ENCODE results near the gene FRMPD1. TPM values are rescaled to one million over a fixed set of nuclear protein-coding genes. Genes with fewer than 3 reads are reported as not detected.

The FRMPD1 gene
- total RNA-seq, 1 experiment from 2014 or later: 0.26 TPM

- no peak for ATAC-seq
- H3K4me1 Mint-ChIP-seq: no peaks in the 10 kb centered on the region
- no peaks in the 10 kb centered on the region for H3K9me3 Mint-ChIP-seq
- H3K27ac Mint-ChIP-seq: no peak overlapping the region
- TF ChIP-seq ZNF121 (CRISPR knock-in tag; IDR thresholded peaks at IDR 0.05) (no peak), E2F4 (CRISPR knock-in tag; IDR thresholded peaks at IDR 0.05; ENCODE audit: borderline replicate concordance, low read depth) (no peak), HMGXB4 (CRISPR knock-in tag; IDR thresholded peaks at IDR 0.05) (no peak), ZNF263 (CRISPR knock-in tag; IDR thresholded peaks at IDR 0.05; ENCODE audit: low read depth) (no peak), ELF4 (CRISPR knock-in tag; IDR thresholded peaks at IDR 0.05; ENCODE audit: low read depth) (no peak), KAT7 (CRISPR knock-in tag; IDR thresholded peaks at IDR 0.05; ENCODE audit: borderline replicate concordance) (no peak), PRRX2 (CRISPR knock-in tag; IDR thresholded peaks at IDR 0.05) (no peak), E2F5 (CRISPR knock-in tag; IDR thresholded peaks at IDR 0.05) (no peak), ZNF138 (CRISPR knock-in tag; conservative IDR thresholded peaks at IDR 0.05) (no peak), ZNF671 (CRISPR knock-in tag; IDR thresholded peaks at IDR 0.05) (no peak), TCF7 (CRISPR knock-in tag; IDR thresholded peaks at IDR 0.05; ENCODE audit: low read depth) (no peak), GABPB1 (CRISPR knock-in tag; IDR thresholded peaks at IDR 0.05) (no peak), ZNF416 (CRISPR knock-in tag; IDR thresholded peaks at IDR 0.05) (no peak), ZNF317 (CRISPR knock-in tag; IDR thresholded peaks at IDR 0.05; ENCODE audit: borderline replicate concordance, low read depth) (no peak), ATF6 (CRISPR knock-in tag; IDR thresholded peaks at IDR 0.05) (no peak), PREB (CRISPR knock-in tag; IDR thresholded peaks at IDR 0.05; ENCODE audit: borderline replicate concordance) (no peak)
- TF ChIP-seq, protein P1, sequence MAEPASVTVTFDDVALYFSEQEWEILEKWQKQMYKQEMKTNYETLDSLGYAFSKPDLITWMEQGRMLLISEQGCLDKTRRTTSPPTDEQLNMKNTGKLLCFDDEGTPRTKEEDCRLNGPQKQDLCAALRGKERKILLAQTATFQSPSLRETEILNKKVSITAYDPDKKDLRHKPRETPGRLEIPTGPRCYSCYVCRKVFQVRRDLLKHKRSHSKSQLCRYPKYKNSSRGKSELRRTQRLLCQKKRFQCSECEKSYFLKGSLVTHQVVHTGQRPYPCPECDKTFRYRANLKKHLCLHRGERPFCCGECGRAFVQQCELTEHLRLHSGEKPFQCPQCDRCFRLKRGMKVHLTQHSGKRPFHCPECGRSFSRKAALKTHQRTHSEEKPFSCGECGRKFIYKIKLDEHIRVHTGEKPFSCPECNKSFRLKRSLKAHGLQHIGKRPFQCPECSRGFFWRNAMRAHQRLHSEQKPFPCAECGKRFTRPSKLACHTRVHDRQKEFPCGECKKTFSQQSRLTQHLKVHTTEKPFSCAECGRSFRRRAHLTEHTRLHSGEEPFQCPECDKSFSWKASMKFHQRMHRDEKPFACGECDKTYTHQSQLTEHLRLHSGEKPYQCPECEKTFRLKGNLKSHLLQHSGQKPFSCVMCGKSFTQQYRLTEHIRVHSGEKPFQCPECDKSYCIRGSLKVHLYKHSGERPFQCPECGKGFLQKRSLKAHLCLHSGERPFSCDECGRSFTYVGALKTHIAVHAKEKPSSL (CRISPR knock-in tag; conservative IDR thresholded peaks at IDR 0.05): no peak
- TF ChIP-seq, protein P2, sequence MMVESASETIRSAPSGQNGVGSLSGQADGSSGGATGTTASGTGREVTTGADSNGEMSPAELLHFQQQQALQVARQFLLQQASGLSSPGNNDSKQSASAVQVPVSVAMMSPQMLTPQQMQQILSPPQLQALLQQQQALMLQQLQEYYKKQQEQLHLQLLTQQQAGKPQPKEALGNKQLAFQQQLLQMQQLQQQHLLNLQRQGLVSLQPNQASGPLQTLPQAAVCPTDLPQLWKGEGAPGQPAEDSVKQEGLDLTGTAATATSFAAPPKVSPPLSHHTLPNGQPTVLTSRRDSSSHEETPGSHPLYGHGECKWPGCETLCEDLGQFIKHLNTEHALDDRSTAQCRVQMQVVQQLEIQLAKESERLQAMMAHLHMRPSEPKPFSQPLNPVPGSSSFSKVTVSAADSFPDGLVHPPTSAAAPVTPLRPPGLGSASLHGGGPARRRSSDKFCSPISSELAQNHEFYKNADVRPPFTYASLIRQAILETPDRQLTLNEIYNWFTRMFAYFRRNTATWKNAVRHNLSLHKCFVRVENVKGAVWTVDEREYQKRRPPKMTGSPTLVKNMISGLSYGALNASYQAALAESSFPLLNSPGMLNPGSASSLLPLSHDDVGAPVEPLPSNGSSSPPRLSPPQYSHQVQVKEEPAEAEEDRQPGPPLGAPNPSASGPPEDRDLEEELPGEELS (CRISPR knock-in tag; IDR thresholded peaks at IDR 0.05): no peak
- H3K4me3 Mint-ChIP-seq: no peak overlapping the region
- ChIA-PET POLR2A (no interaction called here), CTCF (no interaction called here)
- DNase-seq (ENCODE audit: low spot score): no peak
- no peaks in the 10 kb centered on the region for H3K36me3 Mint-ChIP-seq
- H3K27me3 Mint-ChIP-seq (ENCODE audit: low read depth): no peaks in the 10 kb centered on the region; the same call in 1 of the 2 replicates
These were observed 95.2 kb downstream of the FRMPD1 start for GRCh38 chr9:37745970-37746369.
